SK-N-SH treated with all-trans-retinoic acid at 6 μM for 48 hours (cell line): Measurements from ENCODE around the gene LHFPL3.

ENCODE experiments used
- ATAC-seq: fragments of 200-7000 bp; cut with Tn5 transposase; 3 replicates; pipeline ENCODE4 v1.9.1; 2020; ENCODE audit warnings: mild to moderate bottlenecking, moderate library complexity
- ARNTL ChIP-seq: fragments of 450-650 bp; formaldehyde crosslinking; IDR thresholded peaks from 2 replicates; pipeline ENCODE4 v1.5.0; 2020; ENCODE audit warnings: low read depth, mild to moderate bottlenecking, moderate library complexity, borderline replicate concordance
- BACH2 ChIP-seq: fragments of 250-450 bp; sonication (Bioruptor Pico); IDR thresholded peaks from 2 replicates; pipeline ENCODE4 v1.9.0; 2021; ENCODE audit warnings: mild to moderate bottlenecking, borderline replicate concordance
- CSDC2 ChIP-seq: fragments of 250-450 bp; sonication (Bioruptor Pico); IDR thresholded peaks from 2 replicates; pipeline ENCODE4 v1.5.0; 2020; ENCODE audit warnings: mild to moderate bottlenecking, moderate library complexity
- GLIS3 ChIP-seq: fragments of 250-450 bp; sonication (Bioruptor Pico); IDR thresholded peaks from 2 replicates; pipeline ENCODE4 v1.5.0; 2020; ENCODE audit warnings: mild to moderate bottlenecking, moderate library complexity
- OSR1 ChIP-seq: fragments of 250-450 bp; sonication (Bioruptor Pico); IDR thresholded peaks from 2 replicates; pipeline ENCODE4 v1.8.0; 2022; ENCODE audit warnings: moderate library complexity, mild to moderate bottlenecking, inconsistent platforms
- PPARA ChIP-seq: fragments of 250-450 bp; sonication (Bioruptor Pico); IDR thresholded peaks from 2 replicates; pipeline ENCODE4 v1.5.0; 2020; ENCODE audit warnings: mild to moderate bottlenecking, borderline replicate concordance
- RARB ChIP-seq: fragments of 250-450 bp; sonication (Bioruptor Pico); IDR thresholded peaks from 2 replicates; pipeline ENCODE4 v1.8.0; 2021; ENCODE audit warnings: mild to moderate bottlenecking, moderate library complexity
- SNAI2 ChIP-seq: fragments of 250-450 bp; sonication (Bioruptor Pico); IDR thresholded peaks from 2 replicates; pipeline ENCODE4 v1.5.0; 2020; ENCODE audit warnings: mild to moderate bottlenecking, moderate library complexity
- TCF4 ChIP-seq: fragments of 250-450 bp; sonication (Bioruptor Pico); IDR thresholded peaks from 2 replicates; pipeline ENCODE4 v1.8.0; 2021; ENCODE audit warnings: mild to moderate bottlenecking, moderate library complexity, borderline replicate concordance
- TOX ChIP-seq: fragments of 250-450 bp; sonication (Bioruptor Pico); IDR thresholded peaks from 2 replicates; pipeline ENCODE4 v1.8.0; 2021; ENCODE audit warnings: mild to moderate bottlenecking, moderate library complexity, borderline replicate concordance
- ZC3H10 ChIP-seq: fragments of 250-450 bp; sonication (Bioruptor Pico); IDR thresholded peaks from 2 replicates; pipeline ENCODE4 v1.5.1; 2021; ENCODE audit warnings: mild to moderate bottlenecking, moderate library complexity
- ZFP3 ChIP-seq: fragments of 250-450 bp; sonication (Bioruptor Pico); IDR thresholded peaks from 2 replicates; pipeline ENCODE4 v1.5.0; 2020; ENCODE audit warnings: mild to moderate bottlenecking, moderate library complexity
- ZFP30 ChIP-seq: fragments of 450-650 bp; formaldehyde crosslinking; IDR thresholded peaks from 2 replicates; pipeline ENCODE4 v1.5.0; 2022; ENCODE audit warnings: mild to moderate bottlenecking, moderate library complexity
- ZNF70 ChIP-seq: fragments of 450-650 bp; formaldehyde crosslinking; IDR thresholded peaks from 2 replicates; pipeline ENCODE4 v1.5.0; 2020; ENCODE audit warnings: mild to moderate bottlenecking, moderate library complexity
- ZNF8 ChIP-seq: fragments of 450-650 bp; formaldehyde crosslinking; IDR thresholded peaks from 2 replicates; pipeline ENCODE4 v1.5.0; 2020; ENCODE audit warnings: mild to moderate bottlenecking, moderate library complexity
- TF ChIP-seq, protein P1 (sequence below): fragments of 250-450 bp; sonication (Bioruptor Pico); IDR thresholded peaks from 2 replicates; pipeline ENCODE4 v1.5.1; 2020; ENCODE audit warnings: low read depth, mild to moderate bottlenecking, moderate library complexity
- TF ChIP-seq, protein P2 (sequence below): fragments of 250-450 bp; sonication (Bioruptor Pico); IDR thresholded peaks from 2 replicates; pipeline ENCODE4 v1.5.0; 2020; ENCODE audit warnings: mild to moderate bottlenecking, moderate library complexity
- TF ChIP-seq, protein P3 (sequence below): fragments of 250-450 bp; sonication (Bioruptor Pico); IDR thresholded peaks from 2 replicates; pipeline ENCODE4 v1.8.0; 2021; ENCODE audit warnings: low read depth, mild to moderate bottlenecking, moderate library complexity, borderline replicate concordance
- TF ChIP-seq, protein P4 (sequence below): fragments of 250-450 bp; sonication (Bioruptor Pico); IDR thresholded peaks from 2 replicates; pipeline ENCODE4 v1.5.1; 2021; ENCODE audit warnings: mild to moderate bottlenecking, moderate library complexity

The LHFPL3 gene

DNA sequence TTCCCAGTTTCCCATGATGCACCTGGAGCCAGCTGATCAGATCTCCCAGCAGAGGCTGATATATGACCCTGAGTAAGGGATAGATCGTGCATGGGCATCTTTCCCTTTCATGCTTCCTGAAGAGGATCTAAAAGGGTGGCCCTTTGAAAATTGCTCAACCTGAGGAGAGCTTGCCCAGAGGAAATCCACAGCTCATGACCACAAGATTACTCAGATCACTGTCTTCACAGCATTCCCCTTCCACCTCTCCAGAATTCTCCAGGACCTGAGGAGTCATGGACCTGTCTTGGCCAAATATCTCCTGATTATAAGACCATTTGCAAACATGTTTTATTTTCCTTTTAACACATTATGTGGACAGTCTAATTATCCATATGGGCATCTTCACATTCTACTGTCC is 328.1 kb downstream of the LHFPL3 start (continued):
- TF ChIP-seq, protein P1, sequence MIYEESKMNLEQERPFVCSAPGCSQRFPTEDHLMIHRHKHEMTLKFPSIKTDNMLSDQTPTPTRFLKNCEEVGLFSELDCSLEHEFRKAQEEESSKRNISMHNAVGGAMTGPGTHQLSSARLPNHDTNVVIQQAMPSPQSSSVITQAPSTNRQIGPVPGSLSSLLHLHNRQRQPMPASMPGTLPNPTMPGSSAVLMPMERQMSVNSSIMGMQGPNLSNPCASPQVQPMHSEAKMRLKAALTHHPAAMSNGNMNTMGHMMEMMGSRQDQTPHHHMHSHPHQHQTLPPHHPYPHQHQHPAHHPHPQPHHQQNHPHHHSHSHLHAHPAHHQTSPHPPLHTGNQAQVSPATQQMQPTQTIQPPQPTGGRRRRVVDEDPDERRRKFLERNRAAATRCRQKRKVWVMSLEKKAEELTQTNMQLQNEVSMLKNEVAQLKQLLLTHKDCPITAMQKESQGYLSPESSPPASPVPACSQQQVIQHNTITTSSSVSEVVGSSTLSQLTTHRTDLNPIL (CRISPR knock-in tag) = no peak
- TF ChIP-seq, all 23 proteins: peak for 0

DNA sequence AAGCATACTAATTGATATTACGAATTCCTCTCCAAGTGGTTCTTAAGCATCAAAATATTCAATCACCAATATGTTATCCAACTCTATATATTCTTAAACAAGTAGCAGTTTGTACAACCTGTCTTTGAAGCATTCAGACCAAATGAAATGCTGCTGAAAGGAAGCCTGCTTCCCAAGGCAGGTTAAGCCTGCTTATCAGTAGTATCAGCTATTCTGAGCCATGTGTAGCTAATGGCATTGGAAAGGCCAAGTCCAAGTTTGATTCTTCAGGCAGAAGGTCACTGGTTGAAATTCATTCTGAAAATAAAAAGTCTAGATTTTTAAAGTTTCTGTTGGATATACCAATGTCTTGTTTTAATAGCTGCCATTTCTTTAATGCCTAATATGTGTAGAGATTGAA is 328.7 kb downstream of the LHFPL3 start:
- no peak for TF ChIP-seq RARB (CRISPR knock-in tag)
- no peak for ATAC-seq

DNA sequence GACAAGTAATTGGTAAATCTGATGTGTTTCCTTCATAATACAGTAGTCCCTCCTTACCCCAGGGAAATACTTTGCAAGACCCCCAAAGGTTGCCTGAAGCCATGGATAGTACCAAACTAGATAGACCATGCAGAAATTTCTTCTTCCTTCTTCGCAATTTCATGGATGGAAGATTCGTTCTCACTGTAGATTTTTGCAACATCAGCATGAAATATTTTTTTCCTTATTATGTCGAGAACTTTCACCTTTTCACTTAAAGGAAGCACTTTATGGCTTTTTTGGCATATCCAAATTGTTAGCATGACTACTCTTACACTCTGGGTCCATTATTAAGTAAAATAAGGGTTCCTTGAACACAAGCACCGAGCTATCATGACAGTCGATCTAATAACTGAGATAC is 333.2 kb downstream of the LHFPL3 start:
- TF ChIP-seq GLIS3 = no peak
- TF ChIP-seq OSR1 (CRISPR knock-in tag) = no peak
- TF ChIP-seq BACH2 = no peak
- TF ChIP-seq SNAI2 (CRISPR knock-in tag) = no peak
- no peak for TF ChIP-seq CSDC2 (CRISPR knock-in tag)
- ATAC-seq = no peak

DNA sequence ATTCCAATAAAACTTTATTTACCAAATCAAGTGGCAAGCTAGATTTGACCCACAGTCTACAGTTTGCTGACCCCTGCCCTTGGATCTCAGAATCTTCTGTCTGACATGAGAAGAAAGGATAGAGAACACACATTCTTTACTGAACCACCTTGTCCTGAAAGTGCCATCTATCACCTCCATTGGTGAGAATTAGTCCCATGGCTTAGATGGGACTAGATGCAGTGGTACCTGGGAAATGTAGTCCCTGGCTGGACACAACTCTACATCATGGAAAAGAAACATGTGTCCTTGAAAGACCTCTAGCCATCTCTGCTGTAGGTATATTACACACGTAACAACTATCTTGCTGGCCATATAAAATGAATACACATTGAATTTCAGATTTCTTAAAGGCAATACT is 336.2 kb downstream of the LHFPL3 start:
- TF ChIP-seq ZNF70 (no peak), TCF4 (CRISPR knock-in tag) (no peak), BACH2 (no peak), CSDC2 (CRISPR knock-in tag) (no peak), ARNTL (CRISPR knock-in tag) (no peak), TOX (CRISPR knock-in tag) (no peak), OSR1 (CRISPR knock-in tag) (no peak), PPARA (no peak), ZC3H10 (CRISPR knock-in tag) (no peak), ZFP30 (CRISPR knock-in tag) (no peak)
- TF ChIP-seq, protein P2, sequence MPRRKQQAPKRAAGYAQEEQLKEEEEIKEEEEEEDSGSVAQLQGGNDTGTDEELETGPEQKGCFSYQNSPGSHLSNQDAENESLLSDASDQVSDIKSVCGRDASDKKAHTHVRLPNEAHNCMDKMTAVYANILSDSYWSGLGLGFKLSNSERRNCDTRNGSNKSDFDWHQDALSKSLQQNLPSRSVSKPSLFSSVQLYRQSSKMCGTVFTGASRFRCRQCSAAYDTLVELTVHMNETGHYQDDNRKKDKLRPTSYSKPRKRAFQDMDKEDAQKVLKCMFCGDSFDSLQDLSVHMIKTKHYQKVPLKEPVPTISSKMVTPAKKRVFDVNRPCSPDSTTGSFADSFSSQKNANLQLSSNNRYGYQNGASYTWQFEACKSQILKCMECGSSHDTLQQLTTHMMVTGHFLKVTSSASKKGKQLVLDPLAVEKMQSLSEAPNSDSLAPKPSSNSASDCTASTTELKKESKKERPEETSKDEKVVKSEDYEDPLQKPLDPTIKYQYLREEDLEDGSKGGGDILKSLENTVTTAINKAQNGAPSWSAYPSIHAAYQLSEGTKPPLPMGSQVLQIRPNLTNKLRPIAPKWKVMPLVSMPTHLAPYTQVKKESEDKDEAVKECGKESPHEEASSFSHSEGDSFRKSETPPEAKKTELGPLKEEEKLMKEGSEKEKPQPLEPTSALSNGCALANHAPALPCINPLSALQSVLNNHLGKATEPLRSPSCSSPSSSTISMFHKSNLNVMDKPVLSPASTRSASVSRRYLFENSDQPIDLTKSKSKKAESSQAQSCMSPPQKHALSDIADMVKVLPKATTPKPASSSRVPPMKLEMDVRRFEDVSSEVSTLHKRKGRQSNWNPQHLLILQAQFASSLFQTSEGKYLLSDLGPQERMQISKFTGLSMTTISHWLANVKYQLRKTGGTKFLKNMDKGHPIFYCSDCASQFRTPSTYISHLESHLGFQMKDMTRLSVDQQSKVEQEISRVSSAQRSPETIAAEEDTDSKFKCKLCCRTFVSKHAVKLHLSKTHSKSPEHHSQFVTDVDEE (CRISPR knock-in tag) = no peak
- TF ChIP-seq, protein P3, sequence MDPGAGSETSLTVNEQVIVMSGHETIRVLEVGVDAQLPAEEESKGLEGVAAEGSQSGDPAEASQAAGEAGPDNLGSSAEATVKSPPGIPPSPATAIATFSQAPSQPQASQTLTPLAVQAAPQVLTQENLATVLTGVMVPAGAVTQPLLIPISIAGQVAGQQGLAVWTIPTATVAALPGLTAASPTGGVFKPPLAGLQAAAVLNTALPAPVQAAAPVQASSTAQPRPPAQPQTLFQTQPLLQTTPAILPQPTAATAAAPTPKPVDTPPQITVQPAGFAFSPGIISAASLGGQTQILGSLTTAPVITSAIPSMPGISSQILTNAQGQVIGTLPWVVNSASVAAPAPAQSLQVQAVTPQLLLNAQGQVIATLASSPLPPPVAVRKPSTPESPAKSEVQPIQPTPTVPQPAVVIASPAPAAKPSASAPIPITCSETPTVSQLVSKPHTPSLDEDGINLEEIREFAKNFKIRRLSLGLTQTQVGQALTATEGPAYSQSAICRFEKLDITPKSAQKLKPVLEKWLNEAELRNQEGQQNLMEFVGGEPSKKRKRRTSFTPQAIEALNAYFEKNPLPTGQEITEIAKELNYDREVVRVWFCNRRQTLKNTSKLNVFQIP (CRISPR knock-in tag) = no peak
- TF ChIP-seq, protein P1 (CRISPR knock-in tag) = no peak
- ATAC-seq = no peak

DNA sequence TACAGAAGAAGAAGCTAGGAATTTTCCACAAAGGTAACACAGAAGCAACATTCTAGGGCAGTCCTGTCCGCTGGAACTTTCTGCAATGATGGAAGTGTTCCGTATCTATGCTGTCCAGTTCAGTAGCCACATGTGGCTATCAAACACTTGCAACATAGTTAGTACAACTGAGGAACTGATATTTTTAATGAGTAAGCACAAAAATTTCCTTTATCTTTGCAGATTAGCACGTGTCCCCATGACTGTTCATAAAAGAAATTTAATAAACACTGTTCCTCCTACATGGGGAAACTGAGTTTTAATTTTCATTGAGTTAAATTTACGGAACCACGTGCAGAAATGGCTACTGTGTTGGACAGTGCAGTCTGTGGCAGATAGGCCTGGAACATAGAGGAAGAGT is 349.2 kb downstream of the LHFPL3 start:
- no peak for ATAC-seq
- TF ChIP-seq SNAI2 (CRISPR knock-in tag) (no peak), TOX (CRISPR knock-in tag) (no peak), CSDC2 (CRISPR knock-in tag) (no peak), TCF4 (CRISPR knock-in tag) (no peak), ZNF70 (no peak), ZFP3 (CRISPR knock-in tag) (no peak), ZNF8 (no peak)
- TF ChIP-seq, protein P3 (CRISPR knock-in tag) = no peak
- TF ChIP-seq, protein P2 (CRISPR knock-in tag) = no peak
- TF ChIP-seq, protein P4, sequence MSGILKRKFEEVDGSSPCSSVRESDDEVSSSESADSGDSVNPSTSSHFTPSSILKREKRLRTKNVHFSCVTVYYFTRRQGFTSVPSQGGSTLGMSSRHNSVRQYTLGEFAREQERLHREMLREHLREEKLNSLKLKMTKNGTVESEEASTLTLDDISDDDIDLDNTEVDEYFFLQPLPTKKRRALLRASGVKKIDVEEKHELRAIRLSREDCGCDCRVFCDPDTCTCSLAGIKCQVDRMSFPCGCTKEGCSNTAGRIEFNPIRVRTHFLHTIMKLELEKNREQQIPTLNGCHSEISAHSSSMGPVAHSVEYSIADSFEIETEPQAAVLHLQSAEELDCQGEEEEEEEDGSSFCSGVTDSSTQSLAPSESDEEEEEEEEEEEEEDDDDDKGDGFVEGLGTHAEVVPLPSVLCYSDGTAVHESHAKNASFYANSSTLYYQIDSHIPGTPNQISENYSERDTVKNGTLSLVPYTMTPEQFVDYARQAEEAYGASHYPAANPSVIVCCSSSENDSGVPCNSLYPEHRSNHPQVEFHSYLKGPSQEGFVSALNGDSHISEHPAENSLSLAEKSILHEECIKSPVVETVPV (CRISPR knock-in tag) = no peak
